Adrenal gland (tissue), 5 donors: ENCODE data around the gene TENM4.

Experiments used
- CTCF ChIP-seq, 6 experiments: fragments of 450-650 bp in 4 of 6; fragments of 200-600 bp in 2 of 6; sonication (generic) in 1 of 6; IDR thresholded peaks; 1 replicate in 5 of 6; 2 replicates in 1 of 6; pipeline versions ENCODE4 v1.5.1 to v1.8.0; 2016 to 2021; ENCODE audit warnings: antibody characterized with exemption in 6 of 6, mild to moderate bottlenecking in 2 of 6, moderate library complexity in 1 of 6
- POLR2A ChIP-seq, 2 donors: fragments of 450-650 bp; IDR thresholded peaks; one replicate each; pipeline ENCODE4 v1.6.1; 2017; ENCODE audit warnings: antibody characterized with exemption in 2 of 2, mild to moderate bottlenecking in 2 of 2, moderate library complexity in 1 of 2
- donor health status: DM: no; HTN: no; CAD: no.

- TF ChIP-seq CTCF (IDR thresholded peaks at IDR 0.05) (no peak), POLR2A (IDR thresholded peaks at IDR 0.05) (no peak)
Observed at GRCh38 chr11:79226126-79226525, 214.7 kb downstream of the TENM4 start.
